ENCODE data around the gene ZNF737. TPM values are rescaled to one million over a fixed set of nuclear protein-coding genes. Genes with fewer than 3 reads are reported as not detected.

The ZNF737 gene
- total and polyA plus RNA-seq, 2 of the 13 experiments (the other 11 are each of a cell fraction or from before 2014, with no cell fraction given): 2.0 to 5.0 TPM

GRCh38 chr19:20558571-20558970, 7.0 kb downstream of the ZNF737 start:
- no peaks in the 10 kb centered on the region for H3K36me3 ChIP-seq (replicated peaks in 1 of 2; ENCODE audit: control insufficient read depth in 1 of 2, insufficient read depth in 2 of 2, low read length in 2 of 2)
- H3K4me3 ChIP-seq (replicated peaks in 1 of 3; ENCODE audit: insufficient read depth in 1 of 3, low read depth in 2 of 3, low read length in 3 of 3): no peak overlapping the region
- no peaks in the 10 kb centered on the region for H4K20me1 ChIP-seq (ENCODE audit: insufficient read depth, low read length)
- DNase-seq (ENCODE audit: low spot score) (no peak), FAIRE-seq (no peak), ATAC-seq (no peak)
- H3K4me1 ChIP-seq (ENCODE audit: insufficient read depth, low read length): no peaks in the 10 kb centered on the region
- no peak overlapping the region for H3K9ac ChIP-seq (ENCODE audit: insufficient read depth, low read depth, low read length)
- CTCF ChIA-PET (ENCODE audit: low intra/inter-chr PET ratio, low total read pairs): no interaction called here
- no peaks in the 10 kb centered on the region for H3K79me2 ChIP-seq (ENCODE audit: insufficient read depth, low read length)
- H3K27ac ChIP-seq (ENCODE audit: extremely low read length, insufficient read depth, low read length): no peak overlapping the region
- BruUV-seq (replicated peaks): no TSS peak
- H3K4me2 ChIP-seq (ENCODE audit: low read depth, low read length): no peak overlapping the region
- POLR2A ChIA-PET: no interaction called here
- H3K27me3 ChIP-seq (ENCODE audit: control insufficient read depth in 1 of 2, insufficient read depth in 2 of 2, low read length in 2 of 2): no peaks in the 10 kb centered on the region
- no peak overlapping the region for H2AFZ ChIP-seq (ENCODE audit: low read length)
- in situ Hi-C loops (cut with HindIII; ENCODE audit: extremely low pct_ligation_motif_present, low pct_unique_long_range_greater_than_20kb): loop anchor here (25.0 kb wide), 1 partner anchor 996 kb away; no protein-coding TSS in a partner anchor
- peaks cover 72% of the 10 kb centered on the region for H3K9me3 ChIP-seq (ENCODE audit: low read length)
- intact Hi-C loops (cut with micrococcal nuclease; ENCODE audit: unreplicated experiment): no loop called here
- no peak for TF ChIP-seq YY1 (IDR thresholded peaks at IDR 0.05; ENCODE audit: insufficient read depth, insufficient replicate concordance, low read depth, low read length)
- no peak for TF ChIP-seq FOXA3 (CRISPR knock-in tag; IDR thresholded peaks at IDR 0.05)
- TF ChIP-seq SALL2 (CRISPR knock-in tag; IDR thresholded peaks at IDR 0.05): no peak
- TF ChIP-seq HNF1A (IDR thresholded peaks at IDR 0.05; ENCODE audit: low read depth): no peak
- no peak for TF ChIP-seq HNF1A (CRISPR knock-in tag; IDR thresholded peaks at IDR 0.05; ENCODE audit: borderline replicate concordance)
- no peak for TF ChIP-seq RFX5 (IDR thresholded peaks at IDR 0.05; ENCODE audit: low read depth, low read length)
- no peak for TF ChIP-seq SNAPC4 (CRISPR knock-in tag; IDR thresholded peaks at IDR 0.05)
- no peak for TF ChIP-seq ZNF652 (CRISPR knock-in tag; IDR thresholded peaks at IDR 0.05; ENCODE audit: borderline replicate concordance, low read depth)
- TF ChIP-seq ZBTB42 (CRISPR knock-in tag; IDR thresholded peaks at IDR 0.05): no peak

Measured in HepG2 (cell line).